Loucy (cell line): Measurements from ENCODE around the gene SLBP.

ENCODE experiments used
- H2AFZ ChIP-seq: fragments of 200-600 bp; sonication (generic); 2 replicates; pipeline ENCODE4 v1.6.0; 2016; ENCODE audit warnings: antibody characterized with exemption, mild to moderate bottlenecking, low read length, moderate library complexity
- H3F3A ChIP-seq: fragments of 200-600 bp; 2 replicates; pipeline ENCODE4 v1.6.0; 2016; ENCODE audit warnings: antibody characterized with exemption, low read depth, mild to moderate bottlenecking
- H3K27me3 ChIP-seq: fragments of 200-600 bp; sonication (generic); 2 replicates; pipeline ENCODE4 v1.6.1; 2014; ENCODE audit warnings: low read length, mild to moderate bottlenecking; ENCODE audit not compliant: insufficient read depth, poor library complexity, severe bottlenecking
- H3K36me3 ChIP-seq: fragments of 200-600 bp; sonication (generic); 2 replicates; pipeline ENCODE4 v1.6.1; 2016; ENCODE audit warnings: low read length; ENCODE audit not compliant: insufficient read depth
- H3K4me1 ChIP-seq: fragments of 200-600 bp; sonication (generic); 2 replicates; pipeline ENCODE4 v1.5.1; 2014; ENCODE audit warnings: low read length, mild to moderate bottlenecking; ENCODE audit not compliant: insufficient read depth, poor library complexity, severe bottlenecking
- H3K4me2 ChIP-seq: fragments of 200-600 bp; sonication (generic); 2 replicates; pipeline ENCODE4 v1.6.0; 2014; ENCODE audit warnings: antibody characterized with exemption, low read length, low read depth, mild to moderate bottlenecking; ENCODE audit not compliant: poor library complexity, severe bottlenecking
- H3K4me3 ChIP-seq: fragments of 200-600 bp; sonication (generic); 2 replicates; pipeline ENCODE4 v1.5.1; 2014; ENCODE audit warnings: low read length, mild to moderate bottlenecking, mixed read lengths; ENCODE audit not compliant: poor library complexity, severe bottlenecking
- H3K79me2 ChIP-seq: fragments of 200-600 bp; sonication (generic); 2 replicates; pipeline ENCODE4 v1.6.1; 2014; ENCODE audit warnings: low read length; ENCODE audit not compliant: insufficient read depth
- H3K9ac ChIP-seq: fragments of 200-600 bp; sonication (generic); 2 replicates; pipeline ENCODE4 v1.6.0; 2014; ENCODE audit warnings: mild to moderate bottlenecking, low read depth, low read length, moderate library complexity; ENCODE audit not compliant: poor library complexity, severe bottlenecking
- H3K9me2 ChIP-seq: fragments of 200-600 bp; sonication (generic); replicated peaks from 2 replicates; pipeline ENCODE4 v1.6.1; 2016; ENCODE audit warnings: low read depth, low read length, mixed read lengths
- H3K9me3 ChIP-seq: fragments of 200-600 bp; sonication (generic); 2 replicates; pipeline ENCODE4 v1.6.1; 2014; ENCODE audit warnings: mild to moderate bottlenecking, antibody characterized with exemption, low read length, low read depth; ENCODE audit not compliant: insufficient read depth
- H4K20me1 ChIP-seq: fragments of 200-600 bp; sonication (generic); 2 replicates; pipeline ENCODE4 v1.6.0; 2014; ENCODE audit warnings: antibody characterized with exemption, low read length, mild to moderate bottlenecking; ENCODE audit not compliant: insufficient read depth, poor library complexity, severe bottlenecking
- CTCF ChIP-seq: fragments of 200-600 bp; sonication (generic); conservative IDR thresholded peaks from 2 replicates; pipeline ENCODE4 v1.5.1; 2014; ENCODE audit warnings: mild to moderate bottlenecking, antibody characterized with exemption, low read length
- EZH2phosphoT487 ChIP-seq: fragments of 200-600 bp; IDR thresholded peaks from 2 replicates; pipeline ENCODE4 v1.6.1; 2018; ENCODE audit warnings: antibody characterized with exemption, mild to moderate bottlenecking, moderate library complexity, borderline replicate concordance

The SLBP gene

GRCh38 chr4:1735215-1735614, 23.1 kb upstream of the SLBP start:
- peaks cover 4% of the 10 kb centered on the region for H4K20me1 ChIP-seq
- H3K9ac ChIP-seq, result no peak overlapping the region
- no peaks in the 10 kb centered on the region for H3K4me1 ChIP-seq
- H2AFZ ChIP-seq, result no peak overlapping the region
- no peak overlapping the region for H3K4me2 ChIP-seq
- TF ChIP-seq CTCF (no peak), EZH2phosphoT487 (no peak)
- H3K4me3 ChIP-seq, result no peak overlapping the region
- H3F3A ChIP-seq, result no peaks in the 10 kb centered on the region
- H3K9me3 ChIP-seq, result no peaks in the 10 kb centered on the region; the same call in 1 of the 2 replicates
- peaks cover 20% of the 10 kb centered on the region; the same call in 1 of the 2 replicates for H3K79me2 ChIP-seq
- H3K27me3 ChIP-seq, result no peaks in the 10 kb centered on the region
- no peaks in the 10 kb centered on the region for H3K9me2 ChIP-seq
- peaks cover 94% of the 10 kb centered on the region; the same call in 1 of the 2 replicates for H3K36me3 ChIP-seq

- Histone ChIP-seq H3K79me2 (peaks cover 42% of the 10 kb centered on the region), H3K4me2 (no peak overlapping the region), H3K9me2 (no peaks in the 10 kb centered on the region), H3K9me3 (no peaks in the 10 kb centered on the region), H4K20me1 (peaks cover 16% of the 10 kb centered on the region), H3K27me3 (no peaks in the 10 kb centered on the region), H3K36me3 (peaks cover 90% of the 10 kb centered on the region; the same call in 1 of the 2 replicates), H3K9ac (no peak overlapping the region), H3F3A (no peaks in the 10 kb centered on the region), H3K4me1 (peaks cover 4% of the 10 kb centered on the region), H2AFZ (no peak overlapping the region), H3K4me3 (no peak overlapping the region)
- TF ChIP-seq CTCF, result no peak
Measured at GRCh38 chr4:1732911-1733310, 20.8 kb upstream of the SLBP start.

GRCh38 chr4:1731180-1731579, 19.1 kb upstream of the SLBP start:
- peaks cover 31% of the 10 kb centered on the region for H4K20me1 ChIP-seq
- no peak overlapping the region for H3K4me2 ChIP-seq
- H3K79me2 ChIP-seq, result peaks cover 59% of the 10 kb centered on the region
- TF ChIP-seq EZH2phosphoT487, result no peak
- no peak for TF ChIP-seq CTCF
- H3K4me1 ChIP-seq, result peaks cover 9% of the 10 kb centered on the region
- H3K9me2 ChIP-seq, result no peaks in the 10 kb centered on the region
- no peak overlapping the region for H3K4me3 ChIP-seq
- no peaks in the 10 kb centered on the region for H3K27me3 ChIP-seq
- H3K9me3 ChIP-seq, result no peaks in the 10 kb centered on the region
- H3K36me3 ChIP-seq, result peaks cover 89% of the 10 kb centered on the region; the same call in 1 of the 2 replicates
- H3F3A ChIP-seq, result no peaks in the 10 kb centered on the region
- H3K9ac ChIP-seq, result no peak overlapping the region
- H2AFZ ChIP-seq, result no peak overlapping the region
